SU-DHL-6 (cell line): ENCODE data around the gene CD70.

ENCODE experiments used
- CTCF ChIP-seq: fragments of 200-600 bp; sonication (generic); IDR thresholded peaks from one replicate; pipeline ENCODE4 v1.5.1; 2017; ENCODE audit warnings: antibody characterized with exemption, mild to moderate bottlenecking, low read length, moderate library complexity; ENCODE audit not compliant: insufficient read depth, poor library complexity, severe bottlenecking
- EZH2phosphoT487 ChIP-seq: fragments of 200-600 bp; sonication (generic), shearing (Covaris generic); conservative IDR thresholded peaks from 2 replicates; pipeline ENCODE4 v1.6.1; 2018; ENCODE audit warnings: mild to moderate bottlenecking, antibody characterized with exemption, low read length, moderate library complexity, mixed read lengths

- TF ChIP-seq EZH2phosphoT487 (no peak), CTCF (no peak)
These were observed 9.0 kb upstream of the CD70 start for GRCh38 chr19:6599866-6600454.
